ENCODE results near the gene SMIM35.

SMIM35 gene

GRCh38 chr11:118109231-118109630 lies 22.5 kb upstream of the SMIM35 start:
- no peak for ATAC-seq
- TF ChIP-seq OSR1 (CRISPR knock-in tag; IDR thresholded peaks at IDR 0.05) = no peak
- TF ChIP-seq TOX (CRISPR knock-in tag; IDR thresholded peaks at IDR 0.05; ENCODE audit: borderline replicate concordance) = no peak
- TF ChIP-seq TCF4 (CRISPR knock-in tag; IDR thresholded peaks at IDR 0.05; ENCODE audit: borderline replicate concordance) = no peak
- no peak for TF ChIP-seq CSDC2 (CRISPR knock-in tag; IDR thresholded peaks at IDR 0.05)
- TF ChIP-seq ESRRG (CRISPR knock-in tag; IDR thresholded peaks at IDR 0.05) = no peak
- TF ChIP-seq ZNF70 (CRISPR knock-in tag; IDR thresholded peaks at IDR 0.05) = no peak
- TF ChIP-seq POU6F1 (CRISPR knock-in tag; IDR thresholded peaks at IDR 0.05; ENCODE audit: borderline replicate concordance, low read depth) = no peak
- TF ChIP-seq, protein P1, sequence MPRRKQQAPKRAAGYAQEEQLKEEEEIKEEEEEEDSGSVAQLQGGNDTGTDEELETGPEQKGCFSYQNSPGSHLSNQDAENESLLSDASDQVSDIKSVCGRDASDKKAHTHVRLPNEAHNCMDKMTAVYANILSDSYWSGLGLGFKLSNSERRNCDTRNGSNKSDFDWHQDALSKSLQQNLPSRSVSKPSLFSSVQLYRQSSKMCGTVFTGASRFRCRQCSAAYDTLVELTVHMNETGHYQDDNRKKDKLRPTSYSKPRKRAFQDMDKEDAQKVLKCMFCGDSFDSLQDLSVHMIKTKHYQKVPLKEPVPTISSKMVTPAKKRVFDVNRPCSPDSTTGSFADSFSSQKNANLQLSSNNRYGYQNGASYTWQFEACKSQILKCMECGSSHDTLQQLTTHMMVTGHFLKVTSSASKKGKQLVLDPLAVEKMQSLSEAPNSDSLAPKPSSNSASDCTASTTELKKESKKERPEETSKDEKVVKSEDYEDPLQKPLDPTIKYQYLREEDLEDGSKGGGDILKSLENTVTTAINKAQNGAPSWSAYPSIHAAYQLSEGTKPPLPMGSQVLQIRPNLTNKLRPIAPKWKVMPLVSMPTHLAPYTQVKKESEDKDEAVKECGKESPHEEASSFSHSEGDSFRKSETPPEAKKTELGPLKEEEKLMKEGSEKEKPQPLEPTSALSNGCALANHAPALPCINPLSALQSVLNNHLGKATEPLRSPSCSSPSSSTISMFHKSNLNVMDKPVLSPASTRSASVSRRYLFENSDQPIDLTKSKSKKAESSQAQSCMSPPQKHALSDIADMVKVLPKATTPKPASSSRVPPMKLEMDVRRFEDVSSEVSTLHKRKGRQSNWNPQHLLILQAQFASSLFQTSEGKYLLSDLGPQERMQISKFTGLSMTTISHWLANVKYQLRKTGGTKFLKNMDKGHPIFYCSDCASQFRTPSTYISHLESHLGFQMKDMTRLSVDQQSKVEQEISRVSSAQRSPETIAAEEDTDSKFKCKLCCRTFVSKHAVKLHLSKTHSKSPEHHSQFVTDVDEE (CRISPR knock-in tag; IDR thresholded peaks at IDR 0.05) = no peak
- TF ChIP-seq RARB (CRISPR knock-in tag; IDR thresholded peaks at IDR 0.05) = no peak
- no peak for TF ChIP-seq SNAI2 (CRISPR knock-in tag; IDR thresholded peaks at IDR 0.05)
- TF ChIP-seq ZC3H10 (CRISPR knock-in tag; IDR thresholded peaks at IDR 0.05) = no peak
- no peak for TF ChIP-seq PPARA (CRISPR knock-in tag; IDR thresholded peaks at IDR 0.05; ENCODE audit: borderline replicate concordance)
- TF ChIP-seq ZNF565 (CRISPR knock-in tag; conservative IDR thresholded peaks at IDR 0.05; ENCODE audit: low read depth) = no peak

DNA sequence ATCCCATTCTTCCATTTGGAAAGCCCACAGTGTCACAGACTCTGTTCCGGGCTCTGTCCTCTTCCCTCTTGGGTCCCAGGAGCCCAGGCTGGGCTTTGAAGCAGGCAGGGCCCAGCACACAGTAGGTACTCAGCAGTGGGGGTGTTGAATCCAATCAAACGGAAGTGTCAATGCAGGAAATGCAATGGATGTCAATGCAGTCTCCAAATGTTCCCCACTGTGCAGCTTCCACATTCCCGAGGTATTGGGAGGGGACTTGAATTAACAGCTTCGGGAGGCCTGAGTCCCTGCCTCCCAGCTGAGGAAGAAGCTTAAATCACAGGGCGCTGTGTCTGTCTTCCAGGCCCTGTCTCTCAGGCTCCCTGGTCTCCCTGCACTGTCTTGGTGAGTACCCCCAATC lies 21.8 kb upstream of the SMIM35 start:
- no peak for ATAC-seq
- TF ChIP-seq OSR1 (CRISPR knock-in tag; IDR thresholded peaks at IDR 0.05) (no peak), ZFP3 (CRISPR knock-in tag; IDR thresholded peaks at IDR 0.05) (no peak), SNAI2 (CRISPR knock-in tag; IDR thresholded peaks at IDR 0.05) (no peak), ZFP30 (CRISPR knock-in tag; IDR thresholded peaks at IDR 0.05) (no peak)
- TF ChIP-seq, protein P2, sequence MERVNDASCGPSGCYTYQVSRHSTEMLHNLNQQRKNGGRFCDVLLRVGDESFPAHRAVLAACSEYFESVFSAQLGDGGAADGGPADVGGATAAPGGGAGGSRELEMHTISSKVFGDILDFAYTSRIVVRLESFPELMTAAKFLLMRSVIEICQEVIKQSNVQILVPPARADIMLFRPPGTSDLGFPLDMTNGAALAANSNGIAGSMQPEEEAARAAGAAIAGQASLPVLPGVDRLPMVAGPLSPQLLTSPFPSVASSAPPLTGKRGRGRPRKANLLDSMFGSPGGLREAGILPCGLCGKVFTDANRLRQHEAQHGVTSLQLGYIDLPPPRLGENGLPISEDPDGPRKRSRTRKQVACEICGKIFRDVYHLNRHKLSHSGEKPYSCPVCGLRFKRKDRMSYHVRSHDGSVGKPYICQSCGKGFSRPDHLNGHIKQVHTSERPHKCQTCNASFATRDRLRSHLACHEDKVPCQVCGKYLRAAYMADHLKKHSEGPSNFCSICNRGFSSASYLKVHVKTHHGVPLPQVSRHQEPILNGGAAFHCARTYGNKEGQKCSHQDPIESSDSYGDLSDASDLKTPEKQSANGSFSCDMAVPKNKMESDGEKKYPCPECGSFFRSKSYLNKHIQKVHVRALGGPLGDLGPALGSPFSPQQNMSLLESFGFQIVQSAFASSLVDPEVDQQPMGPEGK (CRISPR knock-in tag; IDR thresholded peaks at IDR 0.05; ENCODE audit: borderline replicate concordance) = no peak
- TF ChIP-seq, protein P3, sequence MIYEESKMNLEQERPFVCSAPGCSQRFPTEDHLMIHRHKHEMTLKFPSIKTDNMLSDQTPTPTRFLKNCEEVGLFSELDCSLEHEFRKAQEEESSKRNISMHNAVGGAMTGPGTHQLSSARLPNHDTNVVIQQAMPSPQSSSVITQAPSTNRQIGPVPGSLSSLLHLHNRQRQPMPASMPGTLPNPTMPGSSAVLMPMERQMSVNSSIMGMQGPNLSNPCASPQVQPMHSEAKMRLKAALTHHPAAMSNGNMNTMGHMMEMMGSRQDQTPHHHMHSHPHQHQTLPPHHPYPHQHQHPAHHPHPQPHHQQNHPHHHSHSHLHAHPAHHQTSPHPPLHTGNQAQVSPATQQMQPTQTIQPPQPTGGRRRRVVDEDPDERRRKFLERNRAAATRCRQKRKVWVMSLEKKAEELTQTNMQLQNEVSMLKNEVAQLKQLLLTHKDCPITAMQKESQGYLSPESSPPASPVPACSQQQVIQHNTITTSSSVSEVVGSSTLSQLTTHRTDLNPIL (CRISPR knock-in tag; IDR thresholded peaks at IDR 0.05; ENCODE audit: low read depth) = no peak

DNA sequence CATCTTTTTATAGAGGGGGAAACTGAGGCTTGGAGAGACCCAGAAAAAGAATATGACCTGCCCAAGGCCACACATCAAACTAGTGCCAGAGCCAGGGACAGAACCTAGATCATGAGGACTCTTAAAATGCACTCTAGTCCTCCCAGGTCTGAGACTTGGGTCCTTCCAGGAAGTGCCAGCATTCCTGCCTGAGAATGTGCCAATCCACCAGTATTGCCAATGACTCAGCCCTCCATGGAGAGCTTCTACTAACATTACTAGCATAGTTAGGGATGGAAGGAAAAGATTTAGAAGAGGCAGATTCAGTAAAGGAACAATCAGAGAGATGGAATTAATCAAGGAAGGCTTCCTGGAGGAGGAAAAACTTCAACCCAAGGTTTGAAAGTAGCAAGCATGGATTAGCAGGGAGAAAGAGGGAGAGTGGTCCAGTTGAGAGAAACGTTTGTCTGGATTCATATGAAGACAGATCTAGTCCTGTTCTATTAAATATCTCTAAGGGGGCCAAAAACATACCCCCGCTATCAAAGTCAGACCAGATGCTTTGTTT lies 20.1 kb upstream of the SMIM35 start:
- TF ChIP-seq OSR1 (CRISPR knock-in tag; IDR thresholded peaks at IDR 0.05) (no peak), ISL1 (CRISPR knock-in tag; IDR thresholded peaks at IDR 0.05) (no peak), ZNF8 (CRISPR knock-in tag; IDR thresholded peaks at IDR 0.05) (no peak)
- ATAC-seq = no peak

DNA sequence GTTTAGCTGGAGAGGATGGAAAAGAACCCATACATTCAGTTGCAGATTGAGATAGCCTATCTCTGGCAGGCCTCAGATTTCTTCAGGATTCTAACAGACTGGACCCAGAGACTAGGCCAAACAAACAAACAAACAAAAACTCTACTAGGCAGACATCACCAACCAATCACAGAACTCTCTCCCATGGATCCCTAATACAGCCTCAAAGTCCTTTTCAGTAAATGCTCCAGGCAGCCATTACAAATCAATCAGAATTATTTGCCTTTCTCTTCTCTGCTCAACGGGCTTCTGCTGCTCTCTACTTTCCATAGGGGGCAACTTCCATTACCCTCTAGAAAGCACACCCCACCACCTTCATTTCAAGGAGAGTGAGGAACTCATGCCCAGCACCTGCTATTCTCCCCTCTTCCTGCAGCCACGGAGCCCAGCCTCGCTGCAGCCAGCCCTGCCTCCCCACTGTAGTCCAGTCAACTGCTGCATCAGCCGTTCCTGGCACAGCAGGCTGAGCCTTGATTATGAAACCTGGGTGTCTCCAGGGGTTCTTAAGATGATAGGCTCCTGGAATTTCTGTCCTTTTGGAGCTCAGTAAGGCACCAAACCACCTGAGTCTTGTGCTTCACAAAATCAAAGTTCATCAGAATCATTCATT lies 19.0 kb upstream of the SMIM35 start:
- TF ChIP-seq, protein P2 (CRISPR knock-in tag; IDR thresholded peaks at IDR 0.05; ENCODE audit: borderline replicate concordance) = no peak
- no peak for TF ChIP-seq GLIS3 (CRISPR knock-in tag; IDR thresholded peaks at IDR 0.05)
- no peak for TF ChIP-seq TOX (CRISPR knock-in tag; IDR thresholded peaks at IDR 0.05; ENCODE audit: borderline replicate concordance)
- TF ChIP-seq ZFP30 (CRISPR knock-in tag; IDR thresholded peaks at IDR 0.05) = no peak
- TF ChIP-seq TCF4 (CRISPR knock-in tag; IDR thresholded peaks at IDR 0.05; ENCODE audit: borderline replicate concordance) = no peak
- TF ChIP-seq ISL1 (CRISPR knock-in tag; IDR thresholded peaks at IDR 0.05) = no peak
- no peak for TF ChIP-seq CSDC2 (CRISPR knock-in tag; IDR thresholded peaks at IDR 0.05)
- TF ChIP-seq ZNF8 (CRISPR knock-in tag; IDR thresholded peaks at IDR 0.05) = no peak

More for the DNA sequence above, 19.0 kb upstream of the SMIM35 start:
- ATAC-seq = no peak

Data from SK-N-SH treated with all-trans-retinoic acid at 6 μM for 48 hours (cell line).